CD14-positive monocyte (primary cell): ENCODE results near the gene CNOT6. TPM values are rescaled to one million over a fixed set of nuclear protein-coding genes. Genes with fewer than 3 reads are reported as not detected.

ENCODE experiments used
- DNase-seq, 3 donors: peaks; one replicate each; pipeline ENCODE4 v3.0.0-alpha.2; 2011 to 2022
- H2AFZ ChIP-seq: 2 replicates; pipeline ENCODE4 v1.6.0; 2012; ENCODE audit warnings: mild to moderate bottlenecking, low read depth, low read length, inconsistent platforms; ENCODE audit not compliant: insufficient read depth, poor library complexity, severe bottlenecking
- H3K27ac ChIP-seq, 2 donors: 1 replicate in 1 of 2; 2 replicates in 1 of 2; pipeline ENCODE4 v1.5.1; 2012 to 2013; ENCODE audit warnings: low read length in 2 of 2, control low read depth in 1 of 2, inconsistent platforms in 1 of 2, low read depth in 1 of 2, mild to moderate bottlenecking in 1 of 2
- H3K27me3 ChIP-seq, 2 donors: one replicate each; pipeline versions ENCODE4 v1.6.0 to v1.6.1; 2011 to 2013; ENCODE audit warnings: low read length in 2 of 2; ENCODE audit not compliant: control insufficient read depth in 2 of 2, insufficient read depth in 2 of 2
- H3K36me3 ChIP-seq, 2 donors: replicated peaks in 1 of 2; 1 replicate in 1 of 2; 2 replicates in 1 of 2; pipeline versions ENCODE4 v1.5.1 to v1.6.1; 2012 to 2013; ENCODE audit warnings: low read length in 2 of 2, control low read depth in 1 of 2, inconsistent platforms in 1 of 2, mild to moderate bottlenecking in 1 of 2; ENCODE audit not compliant: insufficient read depth in 2 of 2, control insufficient read depth in 1 of 2
- H3K4me1 ChIP-seq, 2 donors: 1 replicate in 1 of 2; 2 replicates in 1 of 2; pipeline versions ENCODE4 v1.5.1 to v1.6.1; 2012 to 2013; ENCODE audit warnings: low read length in 2 of 2, control low read depth in 1 of 2, inconsistent platforms in 1 of 2, mild to moderate bottlenecking in 1 of 2, moderate library complexity in 1 of 2; ENCODE audit not compliant: insufficient read depth in 2 of 2, control insufficient read depth in 1 of 2
- H3K4me2 ChIP-seq: replicated peaks from 2 replicates; pipeline ENCODE3; 2012; ENCODE audit warnings: low read length, moderate library complexity, mild to moderate bottlenecking; ENCODE audit not compliant: poor library complexity, severe bottlenecking; ENCODE audit errors: extremely low read depth
- H3K4me3 ChIP-seq, 3 experiments: fragments of 200-600 bp in 1 of 3; sonication (generic) in 1 of 3; replicated peaks in 1 of 3; 1 replicate in 2 of 3; 2 replicates in 1 of 3; pipeline ENCODE4 v1.5.1; 2011 to 2013; ENCODE audit warnings: low read length in 3 of 3, mild to moderate bottlenecking in 3 of 3, control low read depth in 2 of 3, low read depth in 2 of 3, inconsistent platforms in 1 of 3, moderate library complexity in 1 of 3
- H3K79me2 ChIP-seq: 2 replicates; pipeline ENCODE4 v1.6.0; 2012; ENCODE audit warnings: mild to moderate bottlenecking, control low read depth, inconsistent platforms, low read length, moderate library complexity; ENCODE audit not compliant: insufficient read depth
- H3K9ac ChIP-seq: 2 replicates; pipeline ENCODE4 v1.6.0; 2017; ENCODE audit warnings: low read length, mild to moderate bottlenecking; ENCODE audit not compliant: insufficient read depth, poor library complexity, severe bottlenecking
- H3K9me3 ChIP-seq, 2 donors: replicated peaks in 1 of 2; 1 replicate in 1 of 2; 2 replicates in 1 of 2; pipeline versions ENCODE4 v1.5.1 to v1.6.1; 2012 to 2013; ENCODE audit warnings: low read length in 2 of 2, control low read depth in 1 of 2; ENCODE audit not compliant: control insufficient read depth in 1 of 2, insufficient read depth in 1 of 2
- H4K20me1 ChIP-seq: 2 replicates; pipeline ENCODE4 v1.6.0; 2012; ENCODE audit warnings: mild to moderate bottlenecking, low read length, control low read depth, moderate library complexity; ENCODE audit not compliant: insufficient read depth
- H3K27ac Mint-ChIP-seq, 7 donors: one replicate each; pipeline ENCODE4 v1.8.0; 2020; ENCODE audit warnings: mild to moderate bottlenecking in 7 of 7, mixed read lengths in 7 of 7, moderate library complexity in 6 of 7, inconsistent platforms in 2 of 7
- H3K27me3 Mint-ChIP-seq, 3 donors: one replicate each; pipeline ENCODE4 v1.8.0; 2021 to 2022; ENCODE audit warnings: low read depth in 3 of 3, mild to moderate bottlenecking in 3 of 3, mixed read lengths in 3 of 3, moderate library complexity in 3 of 3, inconsistent platforms in 1 of 3
- H3K36me3 Mint-ChIP-seq, 2 donors: one replicate each; pipeline ENCODE4 v1.8.0; 2020; ENCODE audit warnings: mixed read lengths in 2 of 2, inconsistent platforms in 1 of 2, mild to moderate bottlenecking in 1 of 2
- H3K4me1 Mint-ChIP-seq: one replicate; pipeline ENCODE4 v1.8.0; 2020; ENCODE audit warnings: mild to moderate bottlenecking, mixed read lengths
- H3K4me3 Mint-ChIP-seq, 2 donors: one replicate each; pipeline ENCODE4 v1.8.0; 2020; ENCODE audit warnings: mild to moderate bottlenecking in 2 of 2, mixed read lengths in 2 of 2, moderate library complexity in 1 of 2
- H3K9me3 Mint-ChIP-seq, 7 donors: one replicate each; pipeline ENCODE4 v1.8.0; 2020 to 2022; ENCODE audit warnings: mixed read lengths in 7 of 7, mild to moderate bottlenecking in 6 of 7, moderate library complexity in 6 of 7, inconsistent platforms in 2 of 7
- WGBS: methylation state at CpG from one replicate; pipeline ENCODE4 v1.1.5; 2013; ENCODE audit warnings: missing lambda C conversion rate; ENCODE audit not compliant: insufficient coverage; 5-methylcytosine and 5-hydroxymethylcytosine counted together
- intact Hi-C, 2 donors: fragments of 100-400 bp; cut with micrococcal nuclease; formaldehyde crosslinking; loops; one replicate each; pipeline versions ENCODE4 v1.15.0 to v1.15.1; 2023
- polyA plus RNA-seq, 3 donors: library from polyadenylated mRNA; depleted of rRNA in 1 of 3; unstranded in 2 of 3; stranded (reverse) in 1 of 3; fragments of 300-500 nt in 2 of 3; fragments of >200 nt in 1 of 3; fragmentation: Illumina TruSeq in 2 of 3; gene quantifications; 1 replicate in 2 of 3; 2 replicates in 1 of 3; pipeline ENCODE4 v1.2.3, GENCODE V29; 2012 to 2021
- TF ChIP-seq, protein P1 (sequence below): fragments of 200-600 bp; IDR thresholded peaks from one replicate; pipeline ENCODE4 v1.8.0; 2022; ENCODE audit warnings: antibody characterized with exemption, mild to moderate bottlenecking

CNOT6 gene
- polyA plus RNA-seq, 3 donors: 4.8 to 9.5 (median 7.7) TPM

GRCh38 chr5:180604271-180604670, 110.1 kb downstream of the CNOT6 start:
- Mint-ChIP-seq H3K36me3 (no peaks in the 10 kb centered on the region), H3K27me3 (peaks cover 2 to 4% (median 3%) of the 10 kb centered on the region in 3 donors), H3K4me3 (no peak overlapping the region), H3K27ac (no peak overlapping the region), H3K9me3 (no peaks in the 10 kb centered on the region), H3K4me1 (no peaks in the 10 kb centered on the region)
- DNase-seq: no peak
- Histone ChIP-seq H3K27me3 (no peaks in the 10 kb centered on the region), H3K4me1 (no peaks in the 10 kb centered on the region), H3K27ac (no peak overlapping the region), H3K9ac (no peak overlapping the region), H3K79me2 (no peaks in the 10 kb centered on the region), H3K36me3 (no peaks in the 10 kb centered on the region), H3K4me3 (no peak overlapping the region), H2AFZ (no peak overlapping the region), H3K4me2 (no peak overlapping the region), H4K20me1 (no peaks in the 10 kb centered on the region), H3K9me3 (no peaks in the 10 kb centered on the region)
- intact Hi-C loops: no loop called here
- WGBS: 98% methylated on average over 9 of the region's 13 CpGs
- TF ChIP-seq, protein P1, sequence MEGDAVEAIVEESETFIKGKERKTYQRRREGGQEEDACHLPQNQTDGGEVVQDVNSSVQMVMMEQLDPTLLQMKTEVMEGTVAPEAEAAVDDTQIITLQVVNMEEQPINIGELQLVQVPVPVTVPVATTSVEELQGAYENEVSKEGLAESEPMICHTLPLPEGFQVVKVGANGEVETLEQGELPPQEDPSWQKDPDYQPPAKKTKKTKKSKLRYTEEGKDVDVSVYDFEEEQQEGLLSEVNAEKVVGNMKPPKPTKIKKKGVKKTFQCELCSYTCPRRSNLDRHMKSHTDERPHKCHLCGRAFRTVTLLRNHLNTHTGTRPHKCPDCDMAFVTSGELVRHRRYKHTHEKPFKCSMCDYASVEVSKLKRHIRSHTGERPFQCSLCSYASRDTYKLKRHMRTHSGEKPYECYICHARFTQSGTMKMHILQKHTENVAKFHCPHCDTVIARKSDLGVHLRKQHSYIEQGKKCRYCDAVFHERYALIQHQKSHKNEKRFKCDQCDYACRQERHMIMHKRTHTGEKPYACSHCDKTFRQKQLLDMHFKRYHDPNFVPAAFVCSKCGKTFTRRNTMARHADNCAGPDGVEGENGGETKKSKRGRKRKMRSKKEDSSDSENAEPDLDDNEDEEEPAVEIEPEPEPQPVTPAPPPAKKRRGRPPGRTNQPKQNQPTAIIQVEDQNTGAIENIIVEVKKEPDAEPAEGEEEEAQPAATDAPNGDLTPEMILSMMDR: no peak

- Mint-ChIP-seq H3K36me3 (no peaks in the 10 kb centered on the region), H3K4me3 (no peak overlapping the region), H3K27ac (no peak overlapping the region), H3K9me3 (no peaks in the 10 kb centered on the region), H3K27me3 (peaks cover 0 to 5% (median 3%) of the 10 kb centered on the region in 3 donors), H3K4me1 (no peaks in the 10 kb centered on the region)
- TF ChIP-seq, protein P1: peak; percentile 92
- 35% methylated on average over 6 of the region's 11 CpGs for WGBS
- peak in 2 of 3 donors; percentile 12 to 21 for DNase-seq
- Histone ChIP-seq H3K9ac (no peak overlapping the region), H3K4me2 (no peak overlapping the region), H3K27me3 (no peaks in the 10 kb centered on the region), H4K20me1 (no peaks in the 10 kb centered on the region), H2AFZ (no peak overlapping the region), H3K9me3 (no peaks in the 10 kb centered on the region), H3K4me3 (no peak overlapping the region), H3K79me2 (no peaks in the 10 kb centered on the region), H3K36me3 (no peaks in the 10 kb centered on the region), H3K27ac (no peak overlapping the region), H3K4me1 (no peaks in the 10 kb centered on the region)
- intact Hi-C loops: no loop called here
Measured at GRCh38 chr5:180605554-180606214, 111.5 kb downstream of the CNOT6 start.
